Loucy (cell line): ENCODE results near the gene VIPR2.

Experiments used
- EZH2phosphoT487 ChIP-seq: fragments of 200-600 bp; IDR thresholded peaks from 2 replicates; pipeline ENCODE4 v1.6.1; 2018; ENCODE audit warnings: antibody characterized with exemption, mild to moderate bottlenecking, moderate library complexity, borderline replicate concordance
- TF ChIP-seq, protein P1 (sequence below): fragments of 200-600 bp; sonication (generic); conservative IDR thresholded peaks from 2 replicates; pipeline ENCODE4 v1.5.1; 2014; ENCODE audit warnings: mild to moderate bottlenecking, antibody characterized with exemption, low read length

DNA sequence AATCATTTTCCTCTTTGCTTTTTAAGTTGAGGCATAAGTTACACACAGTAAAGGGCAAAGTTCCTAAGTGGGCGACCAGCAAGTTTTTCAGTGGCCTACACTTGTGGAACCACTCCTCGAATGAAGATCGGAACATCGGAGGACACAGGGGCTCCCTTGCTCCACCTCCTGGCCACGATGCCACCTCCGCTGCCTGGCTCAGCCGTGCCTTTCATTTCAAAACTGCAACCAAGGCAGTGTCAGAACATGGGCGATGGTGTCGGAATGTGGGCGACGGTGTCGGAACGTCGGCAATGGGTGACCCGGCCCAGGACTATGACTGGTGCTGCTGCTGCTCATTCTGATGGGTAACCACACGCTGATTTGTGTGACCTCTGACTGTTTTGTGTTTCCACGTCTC lies 9.6 kb upstream of the VIPR2 start:
- TF ChIP-seq, protein P1, sequence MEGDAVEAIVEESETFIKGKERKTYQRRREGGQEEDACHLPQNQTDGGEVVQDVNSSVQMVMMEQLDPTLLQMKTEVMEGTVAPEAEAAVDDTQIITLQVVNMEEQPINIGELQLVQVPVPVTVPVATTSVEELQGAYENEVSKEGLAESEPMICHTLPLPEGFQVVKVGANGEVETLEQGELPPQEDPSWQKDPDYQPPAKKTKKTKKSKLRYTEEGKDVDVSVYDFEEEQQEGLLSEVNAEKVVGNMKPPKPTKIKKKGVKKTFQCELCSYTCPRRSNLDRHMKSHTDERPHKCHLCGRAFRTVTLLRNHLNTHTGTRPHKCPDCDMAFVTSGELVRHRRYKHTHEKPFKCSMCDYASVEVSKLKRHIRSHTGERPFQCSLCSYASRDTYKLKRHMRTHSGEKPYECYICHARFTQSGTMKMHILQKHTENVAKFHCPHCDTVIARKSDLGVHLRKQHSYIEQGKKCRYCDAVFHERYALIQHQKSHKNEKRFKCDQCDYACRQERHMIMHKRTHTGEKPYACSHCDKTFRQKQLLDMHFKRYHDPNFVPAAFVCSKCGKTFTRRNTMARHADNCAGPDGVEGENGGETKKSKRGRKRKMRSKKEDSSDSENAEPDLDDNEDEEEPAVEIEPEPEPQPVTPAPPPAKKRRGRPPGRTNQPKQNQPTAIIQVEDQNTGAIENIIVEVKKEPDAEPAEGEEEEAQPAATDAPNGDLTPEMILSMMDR, result no peak
- no peak for TF ChIP-seq EZH2phosphoT487
